ENCODE results near the gene DLG5. TPM values are rescaled to one million over a fixed set of nuclear protein-coding genes. Genes with fewer than 3 reads are reported as not detected.
A peak's percentile ranks its signal among the peaks of the same experiment; 100 is the strongest.

Gene DLG5
- total and polyA plus RNA-seq, 4 donors = 1.2 to 7.1 (median 4.6) TPM

GRCh38 chr10:77905781-77906180 is 20.8 kb downstream of the DLG5 start (continued):
- TF ChIP-seq ZBTB33 (IDR thresholded peaks at IDR 0.05) (no peak), RXRA (IDR thresholded peaks at IDR 0.05) (no peak), HNF4A (conservative IDR thresholded peaks at IDR 0.05) (no peak), YY1 (IDR thresholded peaks at IDR 0.05) (no peak), FOXA1 (IDR thresholded peaks at IDR 0.05) (no peak), RAD21 (IDR thresholded peaks at IDR 0.05) (no peak)

GRCh38 chr10:77905086-77905748 is 21.3 kb downstream of the DLG5 start:
- Histone ChIP-seq H3K27ac (ENCODE audit: low read depth in 1 of 2, low read length in 2 of 2) (no peak overlapping the region), H3K27me3 (ENCODE audit: control insufficient read depth in 4 of 4, insufficient read depth in 4 of 4, low read length in 3 of 4) (no peaks in the 10 kb centered on the region), H3K9ac (ENCODE audit: low read depth in 1 of 2, low read length in 2 of 2) (no peak overlapping the region), H3K9me3 (ENCODE audit: control insufficient read depth in 4 of 4, low read length in 3 of 4) (no peaks in the 10 kb centered on the region), H3K4me1 (ENCODE audit: control insufficient read depth in 4 of 4, insufficient read depth in 4 of 4, low read length in 3 of 4) (peaks cover 0 to 29% (median 16%) of the 10 kb centered on the region in 4 donors), H3K36me3 (ENCODE audit: control insufficient read depth in 4 of 4, insufficient read depth in 3 of 4, low read depth in 1 of 4, low read length in 3 of 4) (no peaks in the 10 kb centered on the region), H3K4me3 (ENCODE audit: low read depth in 1 of 3, low read length in 3 of 3) (no peak overlapping the region)
- no peak for DNase-seq (ENCODE audit: low spot score)
- TF ChIP-seq RXRA (IDR thresholded peaks at IDR 0.05) = peak in 1 of 2 donors; percentile 16
- TF ChIP-seq HNF4A (conservative IDR thresholded peaks at IDR 0.05) = no peak
- WGBS = 79% methylated on average over 9 of the region's 9 CpGs

DNA sequence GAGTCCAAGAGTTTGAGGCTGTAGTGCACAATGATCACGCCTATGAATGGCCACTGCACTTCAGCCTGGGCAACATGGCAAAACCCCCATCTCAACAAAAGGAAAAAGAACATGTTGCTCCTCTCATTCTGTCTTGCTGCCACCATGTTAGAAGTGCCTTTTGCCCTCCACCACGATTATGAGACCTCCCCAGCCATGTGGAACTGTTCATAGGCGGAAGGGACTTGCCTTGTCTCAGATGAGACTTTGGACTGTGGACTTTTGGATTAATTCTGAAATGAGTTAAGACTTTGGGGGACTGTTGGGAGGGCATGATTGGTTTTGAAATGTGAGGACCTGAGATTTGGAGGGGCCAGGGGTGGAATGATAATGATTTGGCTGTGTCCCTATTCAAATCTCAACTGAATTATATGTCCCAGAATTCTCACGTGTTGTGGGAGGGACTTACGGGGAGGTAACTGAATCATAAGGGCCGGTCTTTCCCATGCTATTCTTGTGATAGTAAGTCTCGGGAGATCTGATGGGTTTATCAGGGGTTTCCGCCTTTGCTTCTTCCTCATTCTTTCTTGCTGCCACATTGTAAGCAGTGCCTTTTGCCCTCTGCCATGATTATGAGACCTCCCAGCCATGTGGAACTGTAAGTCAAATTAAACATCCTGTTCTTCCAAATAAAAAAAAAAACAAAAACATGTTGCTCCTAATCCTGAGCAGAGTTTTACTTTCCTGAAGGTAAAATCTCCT is 22.3 kb downstream of the DLG5 start:
- no peak for DNase-seq (ENCODE audit: low spot score)
- TF ChIP-seq HNF4A (conservative IDR thresholded peaks at IDR 0.05) = peak in 1 of 2 donors; percentile 40
- TF ChIP-seq MAX (IDR thresholded peaks at IDR 0.05) = no peak
- no peak overlapping the region for H3K27ac ChIP-seq (ENCODE audit: low read depth in 1 of 2, low read length in 2 of 2)
- no peak overlapping the region for H3K4me3 ChIP-seq (ENCODE audit: low read depth in 1 of 3, low read length in 3 of 3)
- no peak overlapping the region for H3K9ac ChIP-seq (ENCODE audit: low read depth in 1 of 2, low read length in 2 of 2)
- no peaks in the 10 kb centered on the region for H3K27me3 ChIP-seq (ENCODE audit: control insufficient read depth in 4 of 4, insufficient read depth in 4 of 4, low read length in 3 of 4)
- WGBS = 78% methylated on average over 8 of the region's 8 CpGs
- no peaks in the 10 kb centered on the region for H3K36me3 ChIP-seq (ENCODE audit: control insufficient read depth in 4 of 4, insufficient read depth in 3 of 4, low read depth in 1 of 4, low read length in 3 of 4)
- H3K4me1 ChIP-seq (ENCODE audit: control insufficient read depth in 4 of 4, insufficient read depth in 4 of 4, low read length in 3 of 4) = peaks cover 0 to 21% (median 9%) of the 10 kb centered on the region in 4 donors
- H3K9me3 ChIP-seq (ENCODE audit: control insufficient read depth in 4 of 4, low read length in 3 of 4) = no peaks in the 10 kb centered on the region

DNA sequence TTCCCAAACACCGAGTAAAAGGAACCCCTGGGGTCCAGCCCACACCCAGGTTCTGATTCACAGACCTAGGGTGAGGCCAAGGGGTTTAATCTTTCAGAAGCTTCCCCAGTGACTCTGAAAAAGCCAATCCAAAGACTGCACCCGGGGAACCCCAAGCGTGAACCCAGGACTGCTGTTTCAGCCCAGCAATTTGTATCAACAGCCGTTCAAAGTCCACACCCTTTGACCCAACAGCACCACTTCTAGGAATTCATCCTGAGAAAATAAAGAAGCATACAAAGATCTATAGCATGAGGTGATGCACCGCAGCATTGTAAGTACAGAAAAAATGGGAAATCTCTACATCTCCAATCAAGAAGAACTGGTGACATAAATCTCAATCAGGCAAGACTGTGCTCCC is 24.4 kb downstream of the DLG5 start:
- no peaks in the 10 kb centered on the region for H3K27me3 ChIP-seq (ENCODE audit: control insufficient read depth in 4 of 4, insufficient read depth in 4 of 4, low read length in 3 of 4)
- H3K4me3 ChIP-seq (ENCODE audit: low read depth in 1 of 3, low read length in 3 of 3) = no peak overlapping the region
- H3K36me3 ChIP-seq (ENCODE audit: control insufficient read depth in 4 of 4, insufficient read depth in 3 of 4, low read depth in 1 of 4, low read length in 3 of 4) = no peaks in the 10 kb centered on the region
- no peak overlapping the region for H3K9ac ChIP-seq (ENCODE audit: low read depth in 1 of 2, low read length in 2 of 2)
- peaks cover 10 to 33% (median 21%) of the 10 kb centered on the region in 4 donors for H3K4me1 ChIP-seq (ENCODE audit: control insufficient read depth in 4 of 4, insufficient read depth in 4 of 4, low read length in 3 of 4)
- no peak for DNase-seq (ENCODE audit: low spot score)
- WGBS = 42% methylated on average over 5 of the region's 5 CpGs
- H3K9me3 ChIP-seq (ENCODE audit: control insufficient read depth in 4 of 4, low read length in 3 of 4) = no peaks in the 10 kb centered on the region
- H3K27ac ChIP-seq (ENCODE audit: low read depth in 1 of 2, low read length in 2 of 2) = no peak overlapping the region
- TF ChIP-seq CTCF (IDR thresholded peaks at IDR 0.05; ENCODE audit: low read depth, low read length, missing input control) = no peak
- TF ChIP-seq ZBTB33 (IDR thresholded peaks at IDR 0.05) = no peak
- peak; percentile 78 to 85 for TF ChIP-seq HNF4A (conservative IDR thresholded peaks at IDR 0.05)
- no peak for TF ChIP-seq TAF1 (conservative IDR thresholded peaks at IDR 0.05)
- no peak for TF ChIP-seq FOXA2 (IDR thresholded peaks at IDR 0.05)
- TF ChIP-seq EGR1 (IDR thresholded peaks at IDR 0.05; ENCODE audit: low read depth in 2 of 2) = no peak
- TF ChIP-seq ATF3 (IDR thresholded peaks at IDR 0.05) = no peak
- TF ChIP-seq RXRA (IDR thresholded peaks at IDR 0.05) = peak; percentile 20 to 45
- TF ChIP-seq FOXA1 (IDR thresholded peaks at IDR 0.05) = no peak
- no peak for TF ChIP-seq RAD21 (IDR thresholded peaks at IDR 0.05)
- TF ChIP-seq SP1 (IDR thresholded peaks at IDR 0.05) = peak; percentile 31
- TF ChIP-seq GABPA (IDR thresholded peaks at IDR 0.05 in 1 of 2, conservative IDR thresholded peaks at IDR 0.05 in 1 of 2) = no peak
- TF ChIP-seq HNF4G (IDR thresholded peaks at IDR 0.05) = peak; percentile 31
- no peak for TF ChIP-seq YY1 (IDR thresholded peaks at IDR 0.05)
- TF ChIP-seq JUND (IDR thresholded peaks at IDR 0.05) = no peak
- TF ChIP-seq NR2F2 (IDR thresholded peaks at IDR 0.05) = peak; percentile 26
